Hepatocyte (in vitro differentiated cells): ENCODE measurements around the gene ZNF76. TPM values are rescaled to one million over a fixed set of nuclear protein-coding genes. Genes with fewer than 3 reads are reported as not detected.

Source experiments
- DNase-seq: peaks from one replicate; pipeline ENCODE4 v3.0.0-alpha.2; 2016; ENCODE audit warnings: low spot score
- H2AFZ ChIP-seq: fragments of 200-600 bp; sonication (generic); 2 replicates; pipeline ENCODE4 v1.6.0; 2016; ENCODE audit warnings: antibody characterized with exemption, mild to moderate bottlenecking
- H3K27ac ChIP-seq: fragments of 200-600 bp; sonication (generic); 2 replicates; pipeline ENCODE4 v1.5.1; 2016; ENCODE audit warnings: mild to moderate bottlenecking
- H3K27me3 ChIP-seq: fragments of 200-600 bp; sonication (generic); 2 replicates; pipeline ENCODE4 v1.6.1; 2016
- H3K36me3 ChIP-seq: fragments of 200-600 bp; sonication (generic); replicated peaks from 2 replicates; pipeline ENCODE4 v1.5.1; 2016; ENCODE audit warnings: low read depth; ENCODE audit not compliant: insufficient read depth
- H3K4me1 ChIP-seq: fragments of 200-600 bp; sonication (generic); 2 replicates; pipeline ENCODE4 v1.5.1; 2016; ENCODE audit warnings: mild to moderate bottlenecking, moderate library complexity; ENCODE audit not compliant: insufficient read depth
- H3K4me2 ChIP-seq: fragments of 200-600 bp; sonication (generic); 2 replicates; pipeline ENCODE4 v1.6.0; 2016
- H3K4me3 ChIP-seq: fragments of 200-600 bp; sonication (generic); 2 replicates; pipeline ENCODE4 v1.5.1; 2016; ENCODE audit warnings: mild to moderate bottlenecking
- H3K79me2 ChIP-seq: fragments of 200-600 bp; sonication (generic); 2 replicates; pipeline ENCODE4 v1.6.0; 2017; ENCODE audit warnings: mild to moderate bottlenecking
- H3K9me2 ChIP-seq: fragments of 200-600 bp; sonication (generic); replicated peaks from 2 replicates; pipeline ENCODE4 v1.6.0; 2017; ENCODE audit warnings: mild to moderate bottlenecking; ENCODE audit not compliant: insufficient read depth
- H3K9me3 ChIP-seq: fragments of 200-600 bp; sonication (generic); 2 replicates; pipeline ENCODE4 v1.5.1; 2016; ENCODE audit warnings: low read depth, mild to moderate bottlenecking
- H4K20me1 ChIP-seq: fragments of 200-600 bp; sonication (generic); 2 replicates; pipeline ENCODE4 v1.6.0; 2016; ENCODE audit warnings: mild to moderate bottlenecking; ENCODE audit not compliant: insufficient read depth, poor library complexity, severe bottlenecking
- CTCF ChIP-seq: fragments of 200-600 bp; sonication (generic); IDR thresholded peaks from 2 replicates; pipeline ENCODE4 v1.5.1; 2016; ENCODE audit warnings: antibody characterized with exemption, mild to moderate bottlenecking; ENCODE audit not compliant: poor library complexity
- EZH2 ChIP-seq: fragments of 200-600 bp; sonication (generic); IDR thresholded peaks from 2 replicates; pipeline ENCODE4 v1.6.1; 2016; ENCODE audit warnings: antibody characterized with exemption, mild to moderate bottlenecking, borderline replicate concordance
- EZH2phosphoT487 ChIP-seq: fragments of 200-600 bp; sonication (generic); IDR thresholded peaks from one replicate; pipeline ENCODE4 v1.6.1; 2018; ENCODE audit warnings: antibody characterized with exemption, mild to moderate bottlenecking, low read depth, moderate library complexity; ENCODE audit not compliant: unreplicated experiment, severe bottlenecking
- WGBS: methylation state at CpG from one replicate; pipeline ENCODE4 v1.1.6; 2016; ENCODE audit warnings: low lambda C conversion rate; ENCODE audit errors: missing lambda C conversion rate; 5-methylcytosine and 5-hydroxymethylcytosine counted together
- polyA plus RNA-seq: library from polyadenylated mRNA; unstranded; fragments of >200 nt; fragmentation: Nextera tagmentation; extraction: Ambion mirVana; gene quantifications from 2 replicates; pipeline ENCODE4 v1.2.1, GENCODE V29; 2016
- total RNA-seq: library from RNA; depleted of rRNA; stranded (reverse); fragments of >200 nt; gene quantifications from 2 replicates; pipeline ENCODE4 v1.2.3, GENCODE V29; 2014

The ZNF76 gene
- total and polyA plus RNA-seq, 2 experiments from 2014 or later: 17.0 to 28.0 TPM

DNA sequence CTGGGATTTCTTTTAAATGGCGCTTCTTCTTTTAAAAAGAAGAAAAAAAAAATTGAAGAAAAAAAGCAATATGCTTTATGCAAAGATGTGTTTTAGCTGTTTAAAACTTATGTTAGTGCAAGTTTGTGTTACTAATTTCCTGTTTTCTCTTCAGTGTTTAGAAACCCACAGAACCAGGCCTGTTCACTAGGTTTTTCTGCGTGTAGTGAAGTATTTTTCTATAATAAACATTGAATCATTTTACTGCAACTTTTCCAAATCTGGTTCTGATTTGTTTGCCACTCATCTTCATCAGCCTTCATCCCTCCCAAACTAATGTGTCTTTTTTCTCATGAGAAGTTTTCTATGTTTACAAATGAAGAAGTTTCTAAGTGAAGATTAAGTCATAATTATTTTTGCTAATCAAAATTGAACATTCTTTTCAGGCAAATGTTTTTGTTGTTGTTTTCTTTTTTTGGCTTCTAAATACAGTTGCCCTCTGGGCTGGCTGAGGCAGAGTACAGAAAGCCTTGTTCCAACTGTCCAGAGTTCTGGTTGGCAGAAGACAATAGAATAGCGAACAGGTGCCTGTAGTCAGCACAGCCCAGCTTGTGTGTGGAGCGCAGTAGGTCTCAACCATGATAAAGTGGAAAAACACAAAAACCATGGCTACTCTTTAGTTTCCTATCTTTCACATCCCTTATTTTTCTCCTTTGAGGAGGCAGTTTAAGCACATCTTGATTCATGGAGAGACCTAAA, 14.5 kb downstream of the ZNF76 start:
- no peak for DNase-seq
- WGBS: 83% methylated on average over 4 of the region's 4 CpGs
- H2AFZ ChIP-seq: no peak overlapping the region
- no peaks in the 10 kb centered on the region for H4K20me1 ChIP-seq
- H3K9me3 ChIP-seq: no peaks in the 10 kb centered on the region
- H3K4me2 ChIP-seq: no peak overlapping the region
- H3K79me2 ChIP-seq: peaks cover 3% of the 10 kb centered on the region
- TF ChIP-seq EZH2 (no peak), CTCF (no peak), EZH2phosphoT487 (no peak)
- no peaks in the 10 kb centered on the region for H3K36me3 ChIP-seq
- H3K27me3 ChIP-seq: no peaks in the 10 kb centered on the region
- no peaks in the 10 kb centered on the region for H3K4me1 ChIP-seq
- H3K27ac ChIP-seq: no peak overlapping the region
- no peak overlapping the region for H3K4me3 ChIP-seq
- H3K9me2 ChIP-seq: no peaks in the 10 kb centered on the region

DNA sequence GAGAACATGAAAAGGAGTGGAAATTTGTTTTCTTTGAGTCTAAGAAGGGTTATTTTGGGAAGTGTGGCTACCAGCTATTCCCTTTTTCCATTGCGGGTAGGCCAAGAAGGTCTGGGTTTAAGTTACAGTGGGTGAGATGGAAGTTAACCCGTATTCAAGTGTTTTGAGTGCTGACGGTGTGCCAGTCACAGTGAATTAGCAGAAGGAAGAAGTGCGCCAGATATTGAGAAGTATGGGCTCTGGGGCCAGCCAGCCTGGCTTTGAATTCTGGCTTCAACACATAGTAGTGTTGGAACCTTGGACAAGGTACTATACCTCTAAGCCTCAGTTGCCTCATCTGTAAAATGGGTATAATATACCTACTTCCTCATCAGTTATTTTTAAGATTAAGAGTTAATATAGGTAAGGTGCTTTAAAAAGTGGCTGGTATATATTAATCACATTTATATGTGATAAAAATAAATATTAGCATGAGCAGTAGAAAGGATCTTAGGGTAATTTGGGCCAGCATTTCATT, 16.3 kb downstream of the ZNF76 start:
- no peak for TF ChIP-seq CTCF
- TF ChIP-seq EZH2: no peak
- no peak for TF ChIP-seq EZH2phosphoT487
- H3K27ac ChIP-seq: no peak overlapping the region
- H3K36me3 ChIP-seq: no peaks in the 10 kb centered on the region
- no peak overlapping the region for H3K4me3 ChIP-seq
- H3K27me3 ChIP-seq: no peaks in the 10 kb centered on the region
- H3K4me1 ChIP-seq: no peaks in the 10 kb centered on the region
- H2AFZ ChIP-seq: no peak overlapping the region
- 94% methylated on average over 4 of the region's 4 CpGs for WGBS
- no peaks in the 10 kb centered on the region for H3K9me2 ChIP-seq
- no peaks in the 10 kb centered on the region for H3K79me2 ChIP-seq
- H3K4me2 ChIP-seq: no peak overlapping the region
- H4K20me1 ChIP-seq: no peaks in the 10 kb centered on the region
- H3K9me3 ChIP-seq: no peaks in the 10 kb centered on the region
- no peak for DNase-seq

- H2AFZ ChIP-seq: no peak overlapping the region
These were observed 19.2 kb downstream of the ZNF76 start for GRCh38 chr6:35278708-35279107.

More at GRCh38 chr6:35278708-35279107, 19.2 kb downstream of the ZNF76 start:
- Histone ChIP-seq H3K36me3 (no peaks in the 10 kb centered on the region), H3K27me3 (no peaks in the 10 kb centered on the region), H4K20me1 (no peaks in the 10 kb centered on the region), H3K9me2 (no peaks in the 10 kb centered on the region), H3K4me3 (no peak overlapping the region), H3K9me3 (no peaks in the 10 kb centered on the region), H3K4me1 (no peaks in the 10 kb centered on the region), H3K27ac (no peak overlapping the region), H3K79me2 (no peaks in the 10 kb centered on the region), H3K4me2 (no peak overlapping the region)
- TF ChIP-seq EZH2 (no peak), CTCF (no peak), EZH2phosphoT487 (no peak)
- WGBS: 93% methylated on average over 3 of the region's 3 CpGs
- no peak for DNase-seq
